Tibial artery (tissue), 4 donors: ENCODE data around the gene DPYSL5.

Experiments used
- DNase-seq, 2 donors: peaks; one replicate each; pipeline ENCODE4 v3.0.0-alpha.2; 2019
- H3K27ac ChIP-seq, 2 donors: fragments of 200-600 bp; sonication (generic) in 1 of 2; 1 replicate in 1 of 2; 2 replicates in 1 of 2; pipeline ENCODE4 v1.5.1; 2018 to 2019; ENCODE audit warnings: mild to moderate bottlenecking in 1 of 2
- H3K27me3 ChIP-seq, 2 donors: fragments of 200-600 bp; sonication (generic) in 1 of 2; one replicate each; pipeline versions ENCODE4 v1.5.1 to v1.6.0; 2016 to 2019
- H3K36me3 ChIP-seq, 3 donors: fragments of 200-600 bp; sonication (generic) in 2 of 3; one replicate each; pipeline ENCODE4 v1.5.1; 2016 to 2019; ENCODE audit warnings: mild to moderate bottlenecking in 2 of 3
- H3K4me1 ChIP-seq, 4 donors: fragments of 200-600 bp; sonication (generic) in 2 of 4; 1 replicate in 3 of 4; 2 replicates in 1 of 4; pipeline ENCODE4 v1.5.1; 2016 to 2019
- H3K4me3 ChIP-seq, 2 donors: fragments of 200-600 bp; sonication (generic) in 1 of 2; 1 replicate in 1 of 2; 2 replicates in 1 of 2; pipeline ENCODE4 v1.5.1; 2018 to 2019; ENCODE audit warnings: mild to moderate bottlenecking in 2 of 2
- H3K9me3 ChIP-seq, 3 donors: fragments of 200-600 bp; sonication (generic) in 1 of 3; one replicate each; pipeline ENCODE4 v1.5.1; 2016 to 2019
- intact Hi-C: fragments of 100-400 bp; cut with DNase I; formaldehyde crosslinking; loops from one replicate; pipeline ENCODE4 v1.15.0; 2023; ENCODE audit warnings: low total_unique reads
- TF ChIP-seq, protein P1 (sequence below), 2 experiments: fragments of 200-600 bp in 1 of 2; fragments of 450-650 bp in 1 of 2; IDR thresholded peaks; one replicate each; pipeline ENCODE4 v1.5.1; 2017 to 2019; ENCODE audit warnings: antibody characterized with exemption in 2 of 2, mild to moderate bottlenecking in 1 of 2, moderate library complexity in 1 of 2

DPYSL5 gene

DNA sequence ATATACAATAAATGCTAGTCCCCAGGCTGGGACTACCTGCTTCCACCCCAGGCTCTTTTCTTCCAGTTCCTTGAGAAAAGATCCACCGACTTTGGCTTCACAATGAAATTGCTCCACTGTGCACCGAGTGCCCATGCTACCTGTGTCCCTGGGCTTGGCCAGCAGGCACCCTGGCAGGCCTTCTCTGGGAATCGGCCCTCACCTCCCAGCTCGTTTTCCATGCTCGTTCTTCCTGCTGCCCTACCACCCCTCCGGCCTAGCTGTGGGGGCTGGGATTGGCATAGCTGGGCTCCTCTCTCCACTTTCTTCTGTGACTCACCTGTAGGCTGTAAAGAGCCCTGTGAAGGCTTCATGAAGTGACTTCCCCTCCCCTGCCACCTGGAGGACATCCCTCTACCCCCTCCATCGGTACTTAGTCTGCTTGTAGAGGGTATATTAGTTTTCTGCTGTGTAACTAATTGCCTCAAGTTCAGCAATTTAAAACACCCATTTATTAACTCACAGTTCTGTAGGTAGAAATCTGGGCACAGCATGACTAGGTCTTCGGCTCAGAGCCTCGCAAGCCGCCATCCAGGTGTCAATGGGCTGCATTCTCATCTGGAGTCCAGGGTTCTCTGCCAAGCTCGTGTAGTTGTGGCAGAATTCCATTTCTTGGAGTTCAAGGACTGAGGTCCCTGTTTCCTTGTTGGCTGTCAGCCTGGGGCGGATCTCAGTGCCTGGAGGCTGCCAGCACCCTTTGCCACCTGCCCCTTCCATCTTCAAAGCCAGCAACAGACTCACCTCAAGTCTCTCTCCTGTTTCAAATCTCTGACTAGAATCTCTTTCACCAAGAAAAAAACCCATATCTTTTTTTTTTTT is 57.6 kb downstream of the DPYSL5 start:
- H3K27me3 ChIP-seq: peaks cover 0 to 12% of the 10 kb centered on the region in 2 donors

DNA sequence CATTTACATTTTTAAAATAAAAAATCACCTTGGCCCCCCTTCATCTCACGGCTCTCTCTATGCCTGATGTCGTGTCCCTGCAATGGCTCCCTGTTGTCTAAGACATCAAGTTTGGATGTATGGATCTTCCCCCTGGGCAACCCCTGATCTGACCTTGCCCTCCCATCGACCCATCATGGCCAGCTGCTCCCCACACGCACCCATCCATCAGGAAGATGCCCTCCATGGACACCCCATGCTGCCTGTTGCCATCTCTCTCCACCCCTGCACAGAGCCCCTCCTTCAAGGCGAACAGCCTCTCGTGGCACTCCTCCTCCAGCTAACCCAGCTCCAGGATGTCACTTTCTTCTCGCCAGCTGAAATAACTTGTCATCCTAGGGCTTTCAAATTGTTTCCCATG is 59.5 kb downstream of the DPYSL5 start:
- Histone ChIP-seq H3K9me3 (no peaks in the 10 kb centered on the region), H3K4me3 (no peak overlapping the region), H3K4me1 (no peaks in the 10 kb centered on the region)

More for the DNA sequence above, 57.6 kb downstream of the DPYSL5 start:
- intact Hi-C loops: no loop called here
- H3K4me1 ChIP-seq: no peaks in the 10 kb centered on the region
- no peak for DNase-seq
- H3K36me3 ChIP-seq: no peaks in the 10 kb centered on the region
- H3K27ac ChIP-seq: no peak overlapping the region
- no peak overlapping the region for H3K4me3 ChIP-seq
- TF ChIP-seq, protein P1, sequence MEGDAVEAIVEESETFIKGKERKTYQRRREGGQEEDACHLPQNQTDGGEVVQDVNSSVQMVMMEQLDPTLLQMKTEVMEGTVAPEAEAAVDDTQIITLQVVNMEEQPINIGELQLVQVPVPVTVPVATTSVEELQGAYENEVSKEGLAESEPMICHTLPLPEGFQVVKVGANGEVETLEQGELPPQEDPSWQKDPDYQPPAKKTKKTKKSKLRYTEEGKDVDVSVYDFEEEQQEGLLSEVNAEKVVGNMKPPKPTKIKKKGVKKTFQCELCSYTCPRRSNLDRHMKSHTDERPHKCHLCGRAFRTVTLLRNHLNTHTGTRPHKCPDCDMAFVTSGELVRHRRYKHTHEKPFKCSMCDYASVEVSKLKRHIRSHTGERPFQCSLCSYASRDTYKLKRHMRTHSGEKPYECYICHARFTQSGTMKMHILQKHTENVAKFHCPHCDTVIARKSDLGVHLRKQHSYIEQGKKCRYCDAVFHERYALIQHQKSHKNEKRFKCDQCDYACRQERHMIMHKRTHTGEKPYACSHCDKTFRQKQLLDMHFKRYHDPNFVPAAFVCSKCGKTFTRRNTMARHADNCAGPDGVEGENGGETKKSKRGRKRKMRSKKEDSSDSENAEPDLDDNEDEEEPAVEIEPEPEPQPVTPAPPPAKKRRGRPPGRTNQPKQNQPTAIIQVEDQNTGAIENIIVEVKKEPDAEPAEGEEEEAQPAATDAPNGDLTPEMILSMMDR (IDR thresholded peaks at IDR 0.05): no peak
- no peaks in the 10 kb centered on the region for H3K9me3 ChIP-seq

DNA sequence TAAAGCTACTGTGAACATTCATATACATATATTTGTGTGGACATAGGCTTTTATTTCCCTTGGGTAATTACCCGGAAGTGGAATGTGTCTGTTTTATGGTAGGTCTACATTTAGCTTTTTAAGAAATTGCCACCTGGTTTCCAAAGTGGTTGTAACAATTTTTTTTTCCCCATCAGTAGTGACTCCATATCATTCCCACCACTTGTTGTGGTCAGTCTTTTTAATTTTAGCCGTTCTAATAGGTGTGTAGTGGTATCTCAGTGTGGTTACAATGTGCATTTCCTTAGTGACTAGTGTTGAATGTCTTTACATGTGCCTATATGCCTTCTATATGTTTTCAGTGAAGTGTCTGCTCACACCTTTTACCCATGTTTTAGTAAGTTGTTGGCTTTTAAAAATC is 62.2 kb downstream of the DPYSL5 start:
- TF ChIP-seq, protein P1 (IDR thresholded peaks at IDR 0.05): no peak
- Histone ChIP-seq H3K4me1 (peaks cover 0 to 11% (median 0%) of the 10 kb centered on the region in 4 donors), H3K4me3 (no peak overlapping the region), H3K27me3 (peaks cover 0 to 30% of the 10 kb centered on the region in 2 donors), H3K27ac (no peak overlapping the region), H3K9me3 (no peaks in the 10 kb centered on the region), H3K36me3 (no peaks in the 10 kb centered on the region)
- intact Hi-C loops: no loop called here
- DNase-seq: no peak

More for the DNA sequence above, 59.5 kb downstream of the DPYSL5 start:
- TF ChIP-seq, protein P1 (IDR thresholded peaks at IDR 0.05): no peak
- intact Hi-C loops: no loop called here
- no peaks in the 10 kb centered on the region for H3K36me3 ChIP-seq
- H3K27ac ChIP-seq: no peak overlapping the region
- peaks cover 0 to 30% of the 10 kb centered on the region in 2 donors for H3K27me3 ChIP-seq
- no peak for DNase-seq

DNA sequence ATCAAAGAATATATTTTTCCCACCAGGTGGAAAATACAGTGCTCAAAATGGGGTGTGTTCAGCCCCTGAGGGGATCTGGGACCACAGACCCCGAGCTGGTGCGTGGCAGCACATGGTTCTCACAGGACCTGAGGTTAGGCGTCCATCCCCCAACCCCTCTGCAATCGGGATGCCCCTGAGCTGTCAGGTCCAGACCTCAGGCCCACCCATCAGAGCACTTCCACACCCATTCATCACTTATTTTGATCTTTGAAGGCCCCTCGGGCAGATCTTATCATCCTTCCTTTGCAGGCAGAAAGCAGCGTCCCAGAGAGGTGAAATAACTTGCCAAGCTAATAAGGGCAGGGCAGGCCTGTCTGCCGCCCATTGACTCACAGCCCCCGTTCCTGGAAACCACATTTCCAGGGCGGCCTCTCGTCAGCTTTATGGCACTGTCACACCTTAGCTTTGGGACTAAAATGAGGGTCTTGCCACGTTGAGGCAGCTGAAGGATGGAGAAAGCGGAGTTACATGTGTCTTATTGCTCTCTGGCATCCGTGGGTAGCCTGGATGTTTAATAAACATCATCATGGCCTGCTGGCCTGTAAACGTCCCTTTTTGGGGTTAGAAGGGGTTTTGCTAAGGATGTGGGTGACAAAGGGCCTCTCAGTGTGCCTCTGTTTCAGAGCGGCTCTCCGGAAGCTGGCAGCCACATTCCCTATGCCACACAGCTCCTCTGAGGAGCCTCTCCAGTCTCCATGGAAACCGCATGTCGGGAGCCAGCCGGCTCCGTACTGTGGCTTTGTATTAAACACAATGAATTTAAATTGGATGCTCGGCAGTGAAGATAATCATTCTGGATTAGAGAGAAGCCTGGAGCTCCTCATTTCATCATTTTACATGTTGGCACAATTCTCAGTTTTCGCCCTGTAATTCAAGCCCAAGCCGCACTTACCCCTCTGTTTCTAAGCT is 64.3 kb downstream of the DPYSL5 start:
- H3K36me3 ChIP-seq: no peaks in the 10 kb centered on the region
- H3K4me3 ChIP-seq: no peak overlapping the region
- DNase-seq: no peak

DNA sequence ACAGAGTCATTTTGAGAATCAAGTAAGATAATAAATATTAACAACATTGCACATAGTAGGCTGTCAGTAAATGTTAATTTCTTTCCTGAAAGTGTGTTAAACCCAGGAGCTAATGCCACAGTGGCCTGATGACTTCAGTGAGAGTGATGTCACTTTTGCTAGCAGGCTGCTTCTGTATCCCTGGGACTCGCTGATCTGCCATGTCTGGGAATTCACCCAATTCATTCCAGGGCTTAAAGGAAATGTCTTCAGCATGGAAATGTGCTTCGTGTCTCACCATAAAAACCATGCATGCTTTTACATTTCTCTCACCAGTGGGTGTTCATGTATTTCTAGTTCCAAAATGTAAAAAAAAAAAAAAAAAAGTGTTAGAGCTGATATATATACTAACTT is 65.7 kb downstream of the DPYSL5 start:
- no peaks in the 10 kb centered on the region for H3K9me3 ChIP-seq
- no peaks in the 10 kb centered on the region for H3K36me3 ChIP-seq
- TF ChIP-seq, protein P1 (IDR thresholded peaks at IDR 0.05): no peak
- intact Hi-C loops: no loop called here
- DNase-seq: no peak
- H3K27me3 ChIP-seq: peaks cover 0 to 25% of the 10 kb centered on the region in 2 donors
- H3K4me3 ChIP-seq: no peak overlapping the region
- H3K27ac ChIP-seq: no peak overlapping the region
- peaks cover 0 to 11% (median 0%) of the 10 kb centered on the region in 4 donors for H3K4me1 ChIP-seq

More for the DNA sequence above, 64.3 kb downstream of the DPYSL5 start:
- no peaks in the 10 kb centered on the region for H3K9me3 ChIP-seq
- intact Hi-C loops: no loop called here
- TF ChIP-seq, protein P1 (IDR thresholded peaks at IDR 0.05): no peak
- H3K4me1 ChIP-seq: peaks cover 0 to 11% (median 0%) of the 10 kb centered on the region in 4 donors
- H3K27me3 ChIP-seq: peaks cover 0 to 31% of the 10 kb centered on the region in 2 donors
- H3K27ac ChIP-seq: no peak overlapping the region
